Stimulated activated CD4-positive, alpha-beta T cell treated with anti-CD3 and anti-CD28 coated beads, Interleukin-15, amount 100 ng/mL, for 24 hours (primary cell): ENCODE measurements around the gene RNF212.
"Not testable (repeated sequence)": the region's sequence is repeated elsewhere in the genome, so short reads cannot be mapped to it uniquely, and the experiment has no call there.

ENCODE experiments used
- DNase-seq: peaks from one replicate; pipeline ENCODE4 v3.0.0-alpha.2; 2020

Gene RNF212

DNA sequence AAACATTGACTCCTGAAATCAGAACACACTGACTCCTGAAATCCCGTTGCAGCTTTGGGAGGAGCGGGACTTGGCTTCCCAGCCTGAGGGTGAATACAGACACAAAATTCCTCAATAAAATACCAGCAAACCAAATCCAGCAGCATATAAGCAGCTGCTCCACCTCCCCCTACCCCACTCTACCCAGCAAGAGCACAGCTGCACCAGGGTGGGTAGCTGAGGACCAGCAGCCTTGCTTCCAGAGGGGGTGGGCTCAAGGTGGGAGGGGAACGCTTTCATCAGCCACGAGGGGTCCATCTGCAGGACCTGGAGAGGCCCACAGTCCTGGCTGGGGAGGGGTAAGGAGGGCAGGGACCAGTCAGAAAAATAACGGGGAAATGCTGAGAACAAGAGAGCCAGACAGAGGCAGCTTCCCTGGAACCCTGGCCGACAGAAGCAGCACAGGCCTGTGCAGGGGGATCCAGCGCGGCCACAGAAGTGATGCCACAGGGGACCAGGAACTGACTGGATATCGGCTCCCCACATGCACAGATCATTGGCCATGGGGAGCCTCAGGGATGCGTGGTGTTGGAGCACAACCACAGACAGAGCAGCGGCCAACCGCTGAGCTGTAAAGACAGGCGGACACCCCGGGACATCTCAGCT, 52.2 kb downstream of the RNF212 start:
- no peak for DNase-seq

DNA sequence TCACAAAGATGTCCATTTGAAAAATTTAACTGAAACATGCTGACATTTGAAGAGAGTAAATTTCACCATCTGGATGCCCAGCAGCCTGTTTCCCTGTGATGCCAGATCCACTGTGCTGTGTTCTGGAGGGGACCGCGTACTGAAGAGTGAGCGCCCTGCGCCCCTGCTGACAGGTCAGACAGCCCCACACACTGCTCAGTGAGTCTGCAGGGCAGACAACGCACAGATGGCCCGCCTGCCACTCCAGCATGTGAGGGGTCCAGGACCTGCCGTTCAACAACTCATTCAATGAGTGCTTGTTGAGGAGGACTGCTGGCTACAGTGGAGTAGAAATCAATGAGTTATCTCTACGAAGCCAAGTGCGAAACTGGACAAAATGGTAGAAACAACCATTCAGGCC, 52.7 kb downstream of the RNF212 start:
- DNase-seq = no peak

DNA sequence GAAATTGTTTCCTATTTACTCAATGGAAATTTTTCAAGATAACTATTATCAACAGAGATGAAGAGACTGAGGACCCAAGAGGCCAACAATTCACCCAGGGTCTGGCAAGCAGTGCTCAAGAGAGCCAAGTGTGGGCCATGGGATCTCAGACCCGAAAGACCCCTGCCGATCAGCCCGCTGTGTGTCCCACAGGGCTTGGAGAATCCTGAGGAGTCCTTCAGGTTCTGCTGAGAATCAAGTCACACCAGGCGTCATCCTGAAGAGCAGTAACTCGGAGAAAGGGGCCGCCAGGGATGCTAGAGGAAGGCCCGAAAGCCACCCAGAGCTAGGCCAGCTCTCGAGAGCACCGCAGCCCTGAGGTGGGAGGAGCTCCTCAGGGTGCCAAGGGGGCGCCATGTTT, 53.2 kb downstream of the RNF212 start:
- DNase-seq = no peak

- no peak for DNase-seq
Observed at GRCh38 chr4:1058997-1059665, 54.2 kb downstream of the RNF212 start.

- no peak for DNase-seq
Observed at GRCh38 chr4:1058198-1058996, 55.0 kb downstream of the RNF212 start.

DNA sequence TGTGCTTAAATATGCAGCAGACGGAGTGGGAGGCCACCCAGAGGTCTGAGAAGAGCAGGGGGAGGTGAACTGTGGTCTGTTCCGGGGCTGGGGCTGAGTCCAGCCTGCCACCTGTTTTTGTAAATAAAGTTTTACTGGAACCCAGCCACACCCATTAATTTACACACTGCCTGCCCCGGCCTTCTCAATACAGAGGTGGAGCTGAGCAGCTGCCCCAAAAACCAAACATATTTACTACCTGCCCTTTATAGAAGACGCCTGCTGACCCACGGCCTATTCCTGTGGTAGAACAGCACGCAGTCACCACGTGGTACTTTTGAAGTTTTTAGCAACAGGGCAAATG, 56.0 kb downstream of the RNF212 start:
- no peak for DNase-seq

DNA sequence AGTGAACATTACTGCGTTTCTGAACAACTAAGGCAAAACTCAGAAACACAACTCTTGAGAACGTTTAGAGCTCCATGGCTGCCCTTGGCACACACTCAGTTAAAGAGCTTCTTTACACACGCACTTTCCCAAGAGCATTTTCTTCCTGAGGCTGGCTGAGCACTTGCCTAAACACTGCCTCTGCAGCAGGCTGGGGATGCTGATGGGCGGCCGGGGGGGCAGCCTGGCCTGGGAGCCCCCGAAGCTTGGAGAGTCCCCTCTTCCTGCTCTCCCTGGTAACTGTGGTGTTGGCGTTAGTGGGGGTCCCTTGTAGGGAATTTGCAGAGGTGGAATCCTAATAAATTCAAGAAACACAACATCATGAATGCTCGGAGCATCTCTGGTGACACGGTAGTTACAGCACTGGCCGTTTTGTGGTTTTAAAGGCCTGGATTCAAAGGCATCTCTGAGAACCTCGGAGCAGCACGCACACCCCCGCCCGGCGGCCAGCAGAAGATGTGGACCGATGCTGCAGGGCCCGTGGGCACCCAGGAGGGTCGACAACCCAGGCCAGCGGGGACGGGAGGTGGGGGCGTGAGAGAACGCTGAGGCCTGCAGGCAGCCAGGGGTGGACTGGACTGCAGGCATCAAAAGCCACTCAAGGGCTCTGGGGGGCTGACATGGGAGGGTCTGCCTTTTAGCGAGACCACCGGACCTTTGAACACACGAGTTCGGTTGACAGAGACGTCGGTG, 56.5 kb downstream of the RNF212 start:
- no peak for DNase-seq

DNA sequence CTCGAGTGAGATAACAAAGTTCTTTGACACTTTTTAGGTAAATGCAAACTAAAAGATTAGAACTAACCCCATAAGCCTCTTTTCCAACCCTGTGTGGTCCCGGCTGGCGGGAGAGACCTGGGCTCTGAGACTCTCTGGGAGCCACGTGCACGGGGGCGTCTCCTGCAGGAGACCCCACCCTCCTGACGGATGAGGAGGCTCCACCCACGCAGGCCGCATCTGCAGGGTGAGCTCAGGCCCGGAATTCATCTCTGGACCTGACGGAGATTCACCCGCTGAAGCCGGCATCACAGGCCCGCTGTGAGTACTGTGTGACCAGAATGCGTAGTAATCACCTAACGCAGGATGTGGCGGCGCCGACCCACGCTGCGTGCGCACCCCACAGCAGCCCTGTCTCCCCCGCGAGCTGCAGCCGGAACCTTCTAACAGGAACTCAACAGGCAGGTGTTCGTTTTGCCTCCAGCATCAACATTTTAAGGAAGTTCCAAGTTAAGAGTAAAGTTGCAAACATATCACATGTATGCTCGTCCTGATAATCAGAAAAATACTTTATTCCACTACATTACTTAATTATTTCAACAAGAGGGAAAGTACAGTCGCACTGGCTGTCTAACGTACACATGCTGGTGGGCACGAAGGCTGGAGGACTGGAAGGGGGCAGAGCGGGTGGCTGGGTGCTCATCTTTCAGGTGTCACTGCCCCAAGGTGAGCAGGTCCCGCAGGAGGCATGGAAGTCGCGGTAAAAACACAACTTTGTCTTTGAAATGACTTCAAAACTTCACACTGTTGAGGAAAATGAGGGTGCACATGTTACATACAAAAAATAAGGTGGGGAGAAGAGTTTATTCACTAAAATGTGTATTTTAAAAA, 57.4 kb downstream of the RNF212 start:
- peak; percentile 85 for DNase-seq

- DNase-seq = not testable (repeated sequence)
Observed at GRCh38 chr4:1055243-1055701, 58.1 kb downstream of the RNF212 start.

- not testable (repeated sequence) for DNase-seq
Observed at GRCh38 chr4:1054696-1055242, 58.6 kb downstream of the RNF212 start.

- not testable (repeated sequence) for DNase-seq
Observed at GRCh38 chr4:1053891-1054290, 59.5 kb downstream of the RNF212 start.

DNA sequence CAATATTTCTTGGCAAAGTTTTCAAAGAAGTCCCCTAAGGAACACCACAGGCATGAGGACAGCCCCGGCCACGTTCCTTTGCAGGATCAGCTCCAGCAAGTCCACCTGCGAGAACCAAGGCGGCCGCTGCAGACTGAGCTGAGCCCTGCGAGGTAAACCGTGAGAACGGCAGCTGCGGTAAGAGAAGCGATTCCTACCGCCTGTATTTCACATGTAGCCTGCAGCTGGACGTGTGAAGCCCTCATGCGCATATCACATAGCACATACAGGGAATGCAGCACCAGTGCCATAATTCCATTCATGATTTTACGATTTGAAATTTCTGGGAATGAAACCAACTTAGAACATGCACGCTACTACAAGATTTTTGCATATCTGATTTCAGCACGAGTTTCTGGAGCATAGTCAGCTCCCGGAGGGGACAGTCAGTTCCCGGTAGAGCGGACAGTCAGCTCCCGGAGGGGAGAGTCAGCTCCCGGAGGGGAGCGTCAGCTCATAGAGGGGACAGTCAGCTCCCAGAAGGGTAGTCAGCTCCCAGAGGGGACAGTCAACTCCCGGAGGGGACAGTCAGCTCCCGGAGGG, 60.2 kb downstream of the RNF212 start:
- no peak for DNase-seq

GRCh38 chr4:1052231-1052671, 61.1 kb downstream of the RNF212 start:
- DNase-seq = no peak

GRCh38 chr4:1051472-1051871, 61.9 kb downstream of the RNF212 start:
- DNase-seq = no peak

GRCh38 chr4:1050486-1051213, 62.7 kb downstream of the RNF212 start:
- DNase-seq = no peak

GRCh38 chr4:1049591-1049905, 63.8 kb downstream of the RNF212 start:
- DNase-seq = no peak

DNA sequence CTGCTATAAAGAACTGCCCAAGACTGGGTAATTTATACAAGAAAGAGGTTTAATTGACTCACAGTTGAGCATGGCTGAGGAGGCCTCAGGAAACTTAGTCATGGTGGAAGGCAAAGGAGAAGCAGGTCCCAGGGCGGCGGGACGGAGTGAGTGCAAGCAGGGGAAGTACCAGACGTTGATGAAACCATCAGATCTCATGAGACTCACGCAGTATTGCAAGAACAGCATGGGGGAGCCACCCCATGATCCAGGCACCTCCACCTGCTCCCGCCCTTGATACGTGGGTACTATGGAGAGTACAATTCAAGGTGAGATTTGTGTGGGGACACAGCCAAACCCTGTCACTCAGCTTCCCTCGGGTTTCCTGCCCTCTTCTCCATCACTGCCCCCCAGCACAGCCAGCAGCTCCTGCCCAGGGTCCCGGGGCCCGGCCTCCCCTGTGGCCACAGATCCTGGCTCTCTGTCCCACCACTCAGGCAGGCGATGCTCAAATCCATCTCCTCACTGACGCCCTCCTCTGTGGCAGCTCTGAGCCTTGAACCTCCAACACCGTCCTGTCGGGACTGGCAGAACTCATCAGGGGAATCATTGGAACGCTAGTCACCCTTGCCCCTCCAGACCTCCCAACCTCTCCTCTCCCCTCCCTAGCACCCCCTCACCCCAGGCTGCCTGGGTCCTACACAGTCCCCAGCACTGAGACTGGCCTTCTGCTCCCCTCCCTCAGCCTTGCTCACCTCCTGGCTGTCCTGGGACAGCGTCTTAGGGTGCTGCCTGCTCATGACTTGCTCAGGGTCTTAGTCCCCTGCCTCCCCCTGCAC, 64.4 kb downstream of the RNF212 start:
- DNase-seq = peak; percentile 52

DNA sequence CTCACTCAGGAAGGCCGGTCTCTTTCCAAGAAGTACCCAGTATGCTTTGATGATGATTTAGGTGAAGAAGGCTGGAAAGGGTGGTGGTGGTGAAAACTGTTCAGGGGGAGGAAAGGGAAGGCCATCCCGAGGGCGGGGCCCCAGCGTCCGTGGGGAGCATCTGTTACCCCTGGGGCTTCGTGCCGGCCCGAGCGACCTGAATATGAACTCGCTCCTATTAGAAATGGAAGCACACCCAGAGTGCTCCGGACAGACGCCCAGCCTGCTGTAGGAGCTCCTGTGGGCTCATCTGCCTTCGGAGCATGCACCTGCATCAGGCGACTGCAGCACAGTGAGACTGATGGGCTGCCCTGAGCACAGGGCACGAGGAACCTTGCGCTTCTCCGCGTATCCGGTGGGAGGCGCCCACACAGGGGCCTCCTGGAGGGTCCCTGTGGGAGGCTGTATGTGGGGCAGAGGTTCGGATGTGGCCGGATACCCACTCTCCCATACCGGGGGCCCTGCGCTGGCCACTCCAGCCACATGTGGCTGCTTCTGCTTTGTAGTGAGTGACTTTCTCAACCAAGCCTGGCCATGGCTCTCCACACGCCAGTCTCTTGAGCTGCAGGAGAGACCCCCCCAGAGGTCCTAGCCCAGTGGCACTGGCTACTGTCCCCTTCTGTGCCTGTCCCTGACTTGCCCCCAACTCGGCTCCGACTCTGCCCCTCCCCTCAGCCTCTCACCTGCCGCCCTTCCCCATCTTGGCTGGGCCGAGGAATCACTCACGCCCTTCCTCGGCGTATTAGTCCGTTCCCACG, 65.2 kb downstream of the RNF212 start:
- DNase-seq = no peak
